ENCODE measurements around the gene ASPSCR1.

DNA sequence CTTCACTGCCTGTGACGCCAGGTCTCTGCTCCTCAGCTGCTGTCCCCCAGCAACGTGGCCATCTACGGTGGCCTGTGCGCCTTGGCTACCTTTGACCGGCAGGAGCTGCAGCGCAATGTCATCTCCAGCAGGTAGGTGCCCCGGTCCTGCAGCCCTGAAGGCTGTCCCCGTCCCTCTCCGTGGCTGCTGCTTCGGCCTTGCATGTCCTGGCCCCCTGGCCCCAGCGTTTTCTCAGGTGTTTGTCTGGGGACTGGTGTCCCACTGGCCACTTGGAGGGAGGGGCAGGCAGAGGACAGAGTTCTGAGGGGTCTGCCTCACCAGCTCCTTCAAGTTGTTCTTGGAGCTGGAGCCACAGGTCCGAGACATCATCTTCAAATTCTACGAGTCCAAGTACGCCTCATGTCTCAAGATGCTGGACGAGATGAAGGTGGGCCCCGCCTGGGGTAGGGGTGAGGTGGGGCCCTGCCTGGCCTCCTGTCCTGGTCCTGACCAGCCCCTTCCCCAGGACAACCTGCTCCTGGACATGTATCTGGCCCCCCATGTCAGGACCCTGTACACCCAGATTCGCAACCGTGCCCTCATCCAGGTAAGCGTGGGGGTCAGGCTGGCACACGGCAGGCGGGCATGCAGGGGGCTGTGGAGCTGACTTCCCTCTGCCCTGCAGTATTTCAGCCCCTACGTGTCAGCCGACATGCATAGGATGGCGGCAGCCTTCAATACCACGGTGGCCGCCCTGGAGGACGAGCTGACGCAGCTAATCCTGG is 78.7 kb downstream of the ASPSCR1 start:
- TF ChIP-seq POLR2A (IDR thresholded peaks at IDR 0.05): no peak
- TF ChIP-seq, protein P1, sequence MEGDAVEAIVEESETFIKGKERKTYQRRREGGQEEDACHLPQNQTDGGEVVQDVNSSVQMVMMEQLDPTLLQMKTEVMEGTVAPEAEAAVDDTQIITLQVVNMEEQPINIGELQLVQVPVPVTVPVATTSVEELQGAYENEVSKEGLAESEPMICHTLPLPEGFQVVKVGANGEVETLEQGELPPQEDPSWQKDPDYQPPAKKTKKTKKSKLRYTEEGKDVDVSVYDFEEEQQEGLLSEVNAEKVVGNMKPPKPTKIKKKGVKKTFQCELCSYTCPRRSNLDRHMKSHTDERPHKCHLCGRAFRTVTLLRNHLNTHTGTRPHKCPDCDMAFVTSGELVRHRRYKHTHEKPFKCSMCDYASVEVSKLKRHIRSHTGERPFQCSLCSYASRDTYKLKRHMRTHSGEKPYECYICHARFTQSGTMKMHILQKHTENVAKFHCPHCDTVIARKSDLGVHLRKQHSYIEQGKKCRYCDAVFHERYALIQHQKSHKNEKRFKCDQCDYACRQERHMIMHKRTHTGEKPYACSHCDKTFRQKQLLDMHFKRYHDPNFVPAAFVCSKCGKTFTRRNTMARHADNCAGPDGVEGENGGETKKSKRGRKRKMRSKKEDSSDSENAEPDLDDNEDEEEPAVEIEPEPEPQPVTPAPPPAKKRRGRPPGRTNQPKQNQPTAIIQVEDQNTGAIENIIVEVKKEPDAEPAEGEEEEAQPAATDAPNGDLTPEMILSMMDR (IDR thresholded peaks at IDR 0.05): no peak
